Measurements from ENCODE around the gene GLRA2. TPM values are rescaled to one million over a fixed set of nuclear protein-coding genes. Genes with fewer than 3 reads are reported as not detected.

The GLRA2 gene
- polyA plus RNA-seq, 1 of the 3 experiments (the other 2 are of a cell fraction), result not detected

GRCh38 chrX:14775416-14775815, 246.1 kb downstream of the GLRA2 start:
- 45% methylated on average over 3 of the region's 3 CpGs for WGBS (ENCODE audit: low lambda C conversion rate)
- POLR2A ChIA-PET, result no interaction called here
- CTCF ChIA-PET, result no interaction called here

GRCh38 chrX:14776901-14777300, 247.6 kb downstream of the GLRA2 start:
- Histone ChIP-seq H3F3A (replicated peaks; ENCODE audit: insufficient read depth) (peaks cover 14% of the 10 kb centered on the region), H3K9me3 (no peaks in the 10 kb centered on the region), H3K9me2 (no peaks in the 10 kb centered on the region), H3K27ac (ENCODE audit: low read depth in 2 of 2, low read length in 1 of 2) (0 out of 4 replicates have a peak overlapping the region, but pooled peaks of 1 of the 2 experiments have one; percentile 33), H3K4me3 (ENCODE audit: low read depth in 2 of 2, low read length in 1 of 2) (no peak overlapping the region), H3K4me1 (ENCODE audit: control insufficient read depth in 1 of 2, insufficient read depth in 2 of 2, low read depth in 1 of 2, low read length in 1 of 2) (no peaks in the 10 kb centered on the region; a peak in 1 of 4 replicates), H3K27me3 (ENCODE audit: insufficient read depth) (no peaks in the 10 kb centered on the region), H3K79me2 (ENCODE audit: insufficient read depth) (no peaks in the 10 kb centered on the region), H4K20me1 (ENCODE audit: insufficient read depth) (no peaks in the 10 kb centered on the region), H3K36me3 (replicated peaks in 1 of 2; ENCODE audit: control insufficient read depth in 1 of 2, insufficient read depth in 2 of 2, low read length in 1 of 2) (no peaks in the 10 kb centered on the region), H3K9ac (no peak overlapping the region), H2AFZ (ENCODE audit: low read depth) (no peak overlapping the region), H3K4me2 (no peak overlapping the region)
- 57% methylated on average over 2 of the region's 2 CpGs for WGBS (ENCODE audit: low lambda C conversion rate)
- no peak for DNase-seq
- CTCF ChIA-PET, result no interaction called here
- TF ChIP-seq NRF1 (IDR thresholded peaks at IDR 0.05; ENCODE audit: low read depth, low read length), result no peak
- no peak for TF ChIP-seq TCF12 (IDR thresholded peaks at IDR 0.05)
- no peak for TF ChIP-seq POLR2AphosphoS5 (IDR thresholded peaks at IDR 0.05; ENCODE audit: low read depth, low read length)
- TF ChIP-seq ELF1 (IDR thresholded peaks at IDR 0.05), result no peak
- TF ChIP-seq TEAD4 (IDR thresholded peaks at IDR 0.05; ENCODE audit: borderline replicate concordance, insufficient read depth), result no peak
- no peak for TF ChIP-seq JUND (IDR thresholded peaks at IDR 0.05)
- TF ChIP-seq MEF2A (IDR thresholded peaks at IDR 0.05; ENCODE audit: borderline replicate concordance, low read depth), result no peak
- POLR2A ChIA-PET, result no interaction called here

More at GRCh38 chrX:14775416-14775815, 246.1 kb downstream of the GLRA2 start:
- H3K9me3 ChIP-seq, result no peaks in the 10 kb centered on the region
- no peaks in the 10 kb centered on the region for H3K9me2 ChIP-seq
- peaks cover 12% of the 10 kb centered on the region for H3F3A ChIP-seq (replicated peaks; ENCODE audit: insufficient read depth)
- H3K4me3 ChIP-seq (ENCODE audit: low read depth in 2 of 2, low read length in 1 of 2), result no peak overlapping the region
- no peak overlapping the region for H2AFZ ChIP-seq (ENCODE audit: low read depth)
- H3K27ac ChIP-seq (ENCODE audit: low read depth in 2 of 2, low read length in 1 of 2), result no peak overlapping the region
- DNase-seq, result no peak
- no peak for TF ChIP-seq YY1 (IDR thresholded peaks at IDR 0.05; ENCODE audit: low read depth)
- TF ChIP-seq SIN3A (IDR thresholded peaks at IDR 0.05; ENCODE audit: borderline replicate concordance, low read depth, low read length), result no peak
- no peak for TF ChIP-seq MXI1 (IDR thresholded peaks at IDR 0.05; ENCODE audit: low read depth, low read length)
- TF ChIP-seq, protein P1, sequence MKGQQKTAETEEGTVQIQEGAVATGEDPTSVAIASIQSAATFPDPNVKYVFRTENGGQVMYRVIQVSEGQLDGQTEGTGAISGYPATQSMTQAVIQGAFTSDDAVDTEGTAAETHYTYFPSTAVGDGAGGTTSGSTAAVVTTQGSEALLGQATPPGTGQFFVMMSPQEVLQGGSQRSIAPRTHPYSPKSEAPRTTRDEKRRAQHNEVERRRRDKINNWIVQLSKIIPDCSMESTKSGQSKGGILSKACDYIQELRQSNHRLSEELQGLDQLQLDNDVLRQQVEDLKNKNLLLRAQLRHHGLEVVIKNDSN (IDR thresholded peaks at IDR 0.05; ENCODE audit: borderline replicate concordance, low read depth), result no peak
- TF ChIP-seq EP300 (IDR thresholded peaks at IDR 0.05; ENCODE audit: borderline replicate concordance in 1 of 2, low read depth in 1 of 2, low read length in 1 of 2), result no peak
- TF ChIP-seq TEAD4 (IDR thresholded peaks at IDR 0.05; ENCODE audit: borderline replicate concordance, insufficient read depth), result no peak
- no peak for TF ChIP-seq NRF1 (IDR thresholded peaks at IDR 0.05; ENCODE audit: low read depth, low read length)
- H3K79me2 ChIP-seq (ENCODE audit: insufficient read depth), result no peaks in the 10 kb centered on the region
- H4K20me1 ChIP-seq (ENCODE audit: insufficient read depth), result no peaks in the 10 kb centered on the region
- H3K4me2 ChIP-seq, result no peak overlapping the region
- H3K9ac ChIP-seq, result no peak overlapping the region
- H3K27me3 ChIP-seq (ENCODE audit: insufficient read depth), result no peaks in the 10 kb centered on the region
- H3K4me1 ChIP-seq (ENCODE audit: control insufficient read depth in 1 of 2, insufficient read depth in 2 of 2, low read depth in 1 of 2, low read length in 1 of 2), result no peaks in the 10 kb centered on the region; a peak in 1 of 4 replicates
- H3K36me3 ChIP-seq (replicated peaks in 1 of 2; ENCODE audit: control insufficient read depth in 1 of 2, insufficient read depth in 2 of 2, low read length in 1 of 2), result no peaks in the 10 kb centered on the region

- 16% methylated on average over 2 of the region's 2 CpGs for WGBS (ENCODE audit: low lambda C conversion rate)
- no peaks in the 10 kb centered on the region for H3K36me3 ChIP-seq (replicated peaks in 1 of 2; ENCODE audit: control insufficient read depth in 1 of 2, insufficient read depth in 2 of 2, low read length in 1 of 2)
- no peaks in the 10 kb centered on the region for H4K20me1 ChIP-seq (ENCODE audit: insufficient read depth)
- no peaks in the 10 kb centered on the region; a peak in 1 of 4 replicates for H3K4me1 ChIP-seq (ENCODE audit: control insufficient read depth in 1 of 2, insufficient read depth in 2 of 2, low read depth in 1 of 2, low read length in 1 of 2)
- no peak overlapping the region for H2AFZ ChIP-seq (ENCODE audit: low read depth)
- ChIA-PET POLR2A (no interaction called here), CTCF (no interaction called here)
- DNase-seq, result no peak
- no peaks in the 10 kb centered on the region for H3K9me2 ChIP-seq
- H3K27ac ChIP-seq (ENCODE audit: low read depth in 2 of 2, low read length in 1 of 2), result peak overlapping the region in 1 of 2 experiments; percentile 33; a peak in 1 of 4 replicates
- no peaks in the 10 kb centered on the region for H3K79me2 ChIP-seq (ENCODE audit: insufficient read depth)
- H3K4me2 ChIP-seq, result no peak overlapping the region
- H3K9me3 ChIP-seq, result no peaks in the 10 kb centered on the region
- H3K9ac ChIP-seq, result no peak overlapping the region
- no peaks in the 10 kb centered on the region for H3K27me3 ChIP-seq (ENCODE audit: insufficient read depth)
- TF ChIP-seq FOSL2 (IDR thresholded peaks at IDR 0.05; ENCODE audit: borderline replicate concordance, low read depth) (peak; percentile 13; the same call in 1 of the 2 replicates), TAF1 (IDR thresholded peaks at IDR 0.05; ENCODE audit: borderline replicate concordance, low read depth, low read length) (no peak), SIN3A (IDR thresholded peaks at IDR 0.05; ENCODE audit: borderline replicate concordance, low read depth, low read length) (no peak), PBX3 (IDR thresholded peaks at IDR 0.05) (peak; percentile 76), NFIC (IDR thresholded peaks at IDR 0.05; ENCODE audit: borderline replicate concordance) (no peak; the same call in 1 of the 2 replicates), JUND (IDR thresholded peaks at IDR 0.05) (peak; percentile 21; the same call in 1 of the 2 replicates)
- H3K4me3 ChIP-seq (ENCODE audit: low read depth in 2 of 2, low read length in 1 of 2), result no peak overlapping the region
- H3F3A ChIP-seq (replicated peaks; ENCODE audit: insufficient read depth), result peaks cover 14% of the 10 kb centered on the region
Observed at GRCh38 chrX:14777525-14777924, 248.2 kb downstream of the GLRA2 start.
